ENCODE measurements around the gene INAFM1. TPM values are rescaled to one million over a fixed set of nuclear protein-coding genes. Genes with fewer than 3 reads are reported as not detected.
"Not testable (repeated sequence)": the region's sequence is repeated elsewhere in the genome, so short reads cannot be mapped to it uniquely, and the experiment has no call there.

Gene INAFM1
- total and polyA plus RNA-seq, 2 experiments from 2014 or later, result 1.9 to 11.9 TPM

DNA sequence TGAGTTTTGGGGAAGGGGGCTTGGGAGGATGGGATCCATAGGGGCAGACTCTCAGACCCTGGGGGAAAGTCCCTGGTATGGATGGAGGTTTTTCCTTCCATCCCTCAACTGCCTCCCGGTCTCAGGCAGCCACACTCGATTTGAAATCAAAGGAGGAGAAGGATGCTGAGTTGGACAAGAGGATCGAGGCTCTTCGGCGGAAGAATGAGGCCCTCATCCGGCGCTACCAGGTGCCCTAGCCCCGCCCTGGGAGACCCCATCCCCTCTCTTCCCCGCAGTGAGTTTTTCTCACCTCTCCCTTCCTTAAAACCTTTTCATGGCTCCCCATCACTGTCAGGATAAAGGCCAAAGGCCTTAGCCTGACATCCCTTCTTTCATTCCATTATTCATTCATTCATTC, 16.3 kb upstream of the INAFM1 start:
- TF ChIP-seq EZH2phosphoT487 (IDR thresholded peaks at IDR 0.05; ENCODE audit: low read depth, severe bottlenecking, unreplicated experiment) (no peak), EZH2 (IDR thresholded peaks at IDR 0.05; ENCODE audit: borderline replicate concordance) (no peak)
- TF ChIP-seq, protein P1, sequence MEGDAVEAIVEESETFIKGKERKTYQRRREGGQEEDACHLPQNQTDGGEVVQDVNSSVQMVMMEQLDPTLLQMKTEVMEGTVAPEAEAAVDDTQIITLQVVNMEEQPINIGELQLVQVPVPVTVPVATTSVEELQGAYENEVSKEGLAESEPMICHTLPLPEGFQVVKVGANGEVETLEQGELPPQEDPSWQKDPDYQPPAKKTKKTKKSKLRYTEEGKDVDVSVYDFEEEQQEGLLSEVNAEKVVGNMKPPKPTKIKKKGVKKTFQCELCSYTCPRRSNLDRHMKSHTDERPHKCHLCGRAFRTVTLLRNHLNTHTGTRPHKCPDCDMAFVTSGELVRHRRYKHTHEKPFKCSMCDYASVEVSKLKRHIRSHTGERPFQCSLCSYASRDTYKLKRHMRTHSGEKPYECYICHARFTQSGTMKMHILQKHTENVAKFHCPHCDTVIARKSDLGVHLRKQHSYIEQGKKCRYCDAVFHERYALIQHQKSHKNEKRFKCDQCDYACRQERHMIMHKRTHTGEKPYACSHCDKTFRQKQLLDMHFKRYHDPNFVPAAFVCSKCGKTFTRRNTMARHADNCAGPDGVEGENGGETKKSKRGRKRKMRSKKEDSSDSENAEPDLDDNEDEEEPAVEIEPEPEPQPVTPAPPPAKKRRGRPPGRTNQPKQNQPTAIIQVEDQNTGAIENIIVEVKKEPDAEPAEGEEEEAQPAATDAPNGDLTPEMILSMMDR (IDR thresholded peaks at IDR 0.05; ENCODE audit: poor library complexity), result no peak
- Histone ChIP-seq H3K9me2 (replicated peaks; ENCODE audit: insufficient read depth) (no peaks in the 10 kb centered on the region), H3K9me3 (ENCODE audit: low read depth) (no peaks in the 10 kb centered on the region)

DNA sequence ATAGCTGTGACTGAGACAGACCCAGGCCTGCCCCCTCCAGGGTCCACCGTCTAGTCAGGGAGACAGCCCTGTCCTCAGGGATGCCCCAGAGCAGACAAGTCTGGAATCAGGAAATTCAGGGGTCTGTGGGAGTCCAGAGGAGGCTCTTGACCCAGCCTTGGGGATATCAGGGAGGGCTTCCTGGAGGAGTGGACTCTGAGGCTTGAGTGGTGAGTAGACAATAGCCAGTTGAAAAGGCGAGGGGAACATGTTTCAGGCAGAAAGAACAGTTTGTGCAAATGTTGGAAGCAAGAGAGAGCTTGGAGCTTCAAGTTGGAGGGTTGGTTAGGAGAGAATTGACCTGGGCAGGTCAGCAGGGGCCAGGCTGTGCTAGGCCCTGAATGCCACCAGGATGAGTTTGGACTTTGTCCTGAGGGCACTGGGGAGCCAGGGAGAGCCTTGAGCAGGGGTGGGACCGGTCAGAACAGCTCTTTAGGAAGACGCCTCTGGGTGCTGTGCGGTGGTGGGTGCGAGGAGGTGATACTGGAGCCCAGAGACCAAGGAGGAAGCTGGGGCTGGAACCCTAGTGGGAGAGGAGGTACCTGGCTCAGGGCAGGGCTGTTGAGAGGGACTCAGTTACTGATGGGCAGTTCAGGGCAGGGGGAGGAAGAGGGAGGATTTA, 15.7 kb upstream of the INAFM1 start:
- H3K9me2 ChIP-seq (replicated peaks; ENCODE audit: insufficient read depth), result no peaks in the 10 kb centered on the region
- 89% methylated on average over 6 of the region's 6 CpGs for WGBS (ENCODE audit: low lambda C conversion rate, missing lambda C conversion rate)
- peak overlapping the region; percentile 92 for H3K27ac ChIP-seq
- H2AFZ ChIP-seq, result no peak overlapping the region
- H3K9me3 ChIP-seq (ENCODE audit: low read depth), result no peaks in the 10 kb centered on the region
- H4K20me1 ChIP-seq (ENCODE audit: insufficient read depth, poor library complexity, severe bottlenecking), result no peaks in the 10 kb centered on the region
- peaks cover 19% of the 10 kb centered on the region for H3K4me1 ChIP-seq (ENCODE audit: insufficient read depth)
- H3K36me3 ChIP-seq (replicated peaks; ENCODE audit: insufficient read depth, low read depth), result no peaks in the 10 kb centered on the region
- H3K4me2 ChIP-seq, result peak overlapping the region; percentile 86
- H3K27me3 ChIP-seq, result no peaks in the 10 kb centered on the region
- no peak overlapping the region for H3K4me3 ChIP-seq
- TF ChIP-seq, protein P1 (IDR thresholded peaks at IDR 0.05; ENCODE audit: poor library complexity), result no peak
- TF ChIP-seq EZH2phosphoT487 (IDR thresholded peaks at IDR 0.05; ENCODE audit: low read depth, severe bottlenecking, unreplicated experiment) (no peak), EZH2 (IDR thresholded peaks at IDR 0.05; ENCODE audit: borderline replicate concordance) (no peak)
- DNase-seq (ENCODE audit: low spot score), result no peak
- peaks cover 21% of the 10 kb centered on the region for H3K79me2 ChIP-seq

More for the DNA sequence above, 16.3 kb upstream of the INAFM1 start:
- Histone ChIP-seq H3K36me3 (replicated peaks; ENCODE audit: insufficient read depth, low read depth) (no peaks in the 10 kb centered on the region), H3K4me1 (ENCODE audit: insufficient read depth) (peaks cover 19% of the 10 kb centered on the region), H3K79me2 (peaks cover 21% of the 10 kb centered on the region), H2AFZ (no peak overlapping the region), H3K27me3 (no peaks in the 10 kb centered on the region), H3K27ac (peak overlapping the region; percentile 92), H3K4me3 (no peak overlapping the region), H3K4me2 (peak overlapping the region; percentile 86), H4K20me1 (ENCODE audit: insufficient read depth, poor library complexity, severe bottlenecking) (no peaks in the 10 kb centered on the region)
- no peak for DNase-seq (ENCODE audit: low spot score)
- WGBS (ENCODE audit: low lambda C conversion rate, missing lambda C conversion rate), result 96% methylated on average over 9 of the region's 9 CpGs

DNA sequence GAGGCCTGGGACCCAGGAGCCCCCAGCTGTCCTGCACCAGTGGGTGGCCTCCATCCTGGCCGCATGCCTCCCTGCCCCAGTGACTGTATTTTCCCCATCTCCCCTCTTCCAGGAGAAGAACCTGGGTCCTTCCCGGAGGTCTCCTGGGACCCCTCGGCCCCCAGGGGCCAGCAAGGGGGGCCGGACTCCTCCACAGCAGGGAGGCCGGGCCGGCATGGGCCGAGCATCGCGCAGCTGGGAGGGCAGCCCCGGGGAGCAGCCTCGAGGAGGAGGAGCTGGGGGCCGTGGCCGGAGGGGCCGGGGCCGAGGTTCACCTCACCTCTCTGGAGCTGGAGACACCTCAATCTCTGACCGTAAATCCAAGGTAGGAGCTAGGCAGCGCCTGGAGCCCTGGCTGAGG, 14.2 kb upstream of the INAFM1 start:
- H3K4me3 ChIP-seq, result no peak overlapping the region
- no peak overlapping the region for H3K27ac ChIP-seq
- no peaks in the 10 kb centered on the region for H4K20me1 ChIP-seq (ENCODE audit: insufficient read depth, poor library complexity, severe bottlenecking)
- peaks cover 19% of the 10 kb centered on the region for H3K4me1 ChIP-seq (ENCODE audit: insufficient read depth)
- no peak for DNase-seq (ENCODE audit: low spot score)
- TF ChIP-seq EZH2phosphoT487 (IDR thresholded peaks at IDR 0.05; ENCODE audit: low read depth, severe bottlenecking, unreplicated experiment), result no peak
- TF ChIP-seq, protein P1 (IDR thresholded peaks at IDR 0.05; ENCODE audit: poor library complexity), result no peak
- TF ChIP-seq EZH2 (IDR thresholded peaks at IDR 0.05; ENCODE audit: borderline replicate concordance), result no peak
- H3K79me2 ChIP-seq, result peaks cover 24% of the 10 kb centered on the region
- H3K9me2 ChIP-seq (replicated peaks; ENCODE audit: insufficient read depth), result no peaks in the 10 kb centered on the region
- H3K27me3 ChIP-seq, result no peaks in the 10 kb centered on the region
- 98% methylated on average over 17 of the region's 17 CpGs for WGBS (ENCODE audit: low lambda C conversion rate, missing lambda C conversion rate)
- no peaks in the 10 kb centered on the region for H3K9me3 ChIP-seq (ENCODE audit: low read depth)
- no peaks in the 10 kb centered on the region for H3K36me3 ChIP-seq (replicated peaks; ENCODE audit: insufficient read depth, low read depth)
- H3K4me2 ChIP-seq, result no peak overlapping the region
- no peak overlapping the region for H2AFZ ChIP-seq

DNA sequence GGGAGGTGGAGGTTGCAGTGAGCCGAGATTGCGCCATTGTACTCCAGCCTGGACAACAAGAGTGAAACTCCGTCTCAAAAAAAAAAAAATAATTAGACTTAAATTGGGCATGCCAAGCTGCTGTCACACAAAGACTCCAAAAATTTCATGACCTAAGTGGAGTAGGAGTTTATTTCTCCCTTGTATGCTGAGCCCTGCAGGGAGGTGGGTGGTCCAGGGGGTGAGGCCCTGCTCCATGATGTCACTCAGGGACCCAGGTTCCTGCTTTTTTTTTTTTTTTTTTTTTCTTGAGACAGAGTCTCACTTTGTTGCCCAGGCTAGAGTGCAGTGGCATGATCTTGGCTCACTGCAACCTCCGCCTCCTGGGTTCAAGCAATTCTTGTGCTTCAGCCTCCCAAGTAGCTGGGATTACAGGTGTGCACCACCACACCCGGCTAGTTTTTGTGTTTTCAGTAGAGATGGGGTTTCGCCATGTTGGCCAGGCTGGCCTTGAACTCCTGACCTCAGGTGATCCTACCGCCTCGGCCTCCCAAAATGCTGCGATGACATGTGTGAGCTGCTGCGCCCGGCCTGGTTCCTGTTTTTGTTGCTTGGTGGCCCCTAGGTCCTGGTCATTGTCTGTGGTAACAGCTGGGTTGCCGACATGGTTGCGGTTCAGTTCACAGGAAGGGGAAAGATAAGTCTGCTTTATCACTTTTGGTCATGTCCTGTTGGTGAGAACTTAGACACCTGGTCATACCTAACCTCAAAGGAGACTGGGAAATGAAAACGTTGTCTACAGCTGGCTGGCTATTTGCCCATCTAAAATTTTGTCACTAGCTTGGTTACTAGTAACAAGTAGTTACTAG, 12.5 kb upstream of the INAFM1 start:
- not testable (repeated sequence) for H3K27me3 ChIP-seq; H3K36me3 ChIP-seq (replicated peaks; ENCODE audit: insufficient read depth, low read depth); H2AFZ ChIP-seq; H3K9me2 ChIP-seq (replicated peaks; ENCODE audit: insufficient read depth); H3K9me3 ChIP-seq (ENCODE audit: low read depth); H4K20me1 ChIP-seq (ENCODE audit: insufficient read depth, poor library complexity, severe bottlenecking); H3K4me3 ChIP-seq; DNase-seq (ENCODE audit: low spot score); H3K27ac ChIP-seq; H3K4me2 ChIP-seq
- 96% methylated on average over 14 of the region's 14 CpGs for WGBS (ENCODE audit: low lambda C conversion rate, missing lambda C conversion rate)
- Histone ChIP-seq H3K4me1 (ENCODE audit: insufficient read depth) (peaks cover 19% of the 10 kb centered on the region), H3K79me2 (peaks cover 24% of the 10 kb centered on the region)
